HepG2 (cell line): Measurements from ENCODE around the gene BZW1. TPM values are rescaled to one million over a fixed set of nuclear protein-coding genes. Genes with fewer than 3 reads are reported as not detected.

Source experiments
- GZF1 ChIP-seq: sonication (generic); formaldehyde crosslinking; IDR thresholded peaks from 2 replicates; pipeline ENCODE4 v1.5.1; 2020; ENCODE audit warnings: mild to moderate bottlenecking, missing genetic modification reagents
- HIVEP1 ChIP-seq: sonication (generic); formaldehyde crosslinking; IDR thresholded peaks from 2 replicates; pipeline ENCODE4 v1.4.0; 2020; ENCODE audit warnings: mild to moderate bottlenecking, missing genetic modification reagents
- MAFK ChIP-seq, 2 experiments: IDR thresholded peaks in 1 of 2; conservative IDR thresholded peaks in 1 of 2; 2 replicates each; pipeline ENCODE4 v1.6.1; 2011; ENCODE audit warnings: improper control_type of control experiment in 2 of 2, low read length in 2 of 2
- PAX8 ChIP-seq: sonication (generic); formaldehyde crosslinking; IDR thresholded peaks from 2 replicates; pipeline ENCODE4 v1.8.0; 2022; ENCODE audit warnings: mild to moderate bottlenecking, missing genetic modification reagents, borderline replicate concordance
- SP2 ChIP-seq: sonication (generic); formaldehyde crosslinking; IDR thresholded peaks from 2 replicates; pipeline ENCODE4 v1.5.1; 2020; ENCODE audit warnings: mild to moderate bottlenecking, missing genetic modification reagents
- ZMYM4 ChIP-seq: sonication (generic); formaldehyde crosslinking; IDR thresholded peaks from 2 replicates; pipeline ENCODE4 v1.8.1; 2023; ENCODE audit warnings: mild to moderate bottlenecking, missing genetic modification reagents
- ZNF382 ChIP-seq: sonication (generic); formaldehyde crosslinking; IDR thresholded peaks from 2 replicates; pipeline ENCODE4 v1.5.0; 2020; ENCODE audit warnings: missing genetic modification reagents, mild to moderate bottlenecking, borderline replicate concordance
- ZNF432 ChIP-seq: sonication (generic); formaldehyde crosslinking; IDR thresholded peaks from 2 replicates; pipeline ENCODE4 v1.5.0; 2020; ENCODE audit warnings: missing genetic modification reagents, mild to moderate bottlenecking, borderline replicate concordance
- ZNF616 ChIP-seq: sonication (generic); formaldehyde crosslinking; IDR thresholded peaks from 2 replicates; pipeline ENCODE4 v1.5.0; 2020; ENCODE audit warnings: low read depth, mild to moderate bottlenecking, missing genetic modification reagents
- polyA plus RNA-seq, 8 experiments: library from polyadenylated mRNA; depleted of rRNA in 3 of 8; stranded (reverse) in 7 of 8; unstranded in 1 of 8; fragments of >200 nt; fragmentation: Illumina TruSeq in 4 of 8; extraction: Trizol in 4 of 8; gene quantifications; 2 replicates each; pipeline versions ENCODE4 v1.2.1 to v1.2.3, GENCODE V29; 2011 to 2016; ENCODE audit warnings: low read depth in 4 of 8, missing spikeins in 1 of 8, mixed read lengths in 1 of 8; ENCODE audit not compliant: insufficient read depth in 1 of 8
- total RNA-seq, 5 experiments: library from RNA; depleted of rRNA; stranded (reverse); fragments of >200 nt; fragmentation: Illumina TruSeq; extraction: Trizol; gene quantifications; 2 replicates each; pipeline ENCODE4 v1.2.3, GENCODE V29; 2016; ENCODE audit warnings: low read depth in 1 of 5
- TF ChIP-seq, protein P1 (sequence below): IDR thresholded peaks from 2 replicates; pipeline ENCODE4 v1.6.1; 2016; ENCODE audit warnings: low read depth
- TF ChIP-seq, protein P2 (sequence below), 2 experiments: IDR thresholded peaks; 2 replicates each; pipeline ENCODE4 v1.6.1; 2011 to 2012; ENCODE audit warnings: low read length in 2 of 2, borderline replicate concordance in 1 of 2, low read depth in 1 of 2, mild to moderate bottlenecking in 1 of 2, moderate library complexity in 1 of 2
- TF ChIP-seq, protein P3 (sequence below): sonication (generic); formaldehyde crosslinking; IDR thresholded peaks from 2 replicates; pipeline ENCODE4; 2020; ENCODE audit warnings: missing genetic modification reagents, mild to moderate bottlenecking, borderline replicate concordance
- TF ChIP-seq, protein P4 (sequence below): sonication (generic); formaldehyde crosslinking; IDR thresholded peaks from 2 replicates; pipeline ENCODE4 v1.8.1; 2023; ENCODE audit warnings: mild to moderate bottlenecking, inconsistent platforms, moderate library complexity, missing genetic modification reagents, borderline replicate concordance
- TF ChIP-seq, protein P5 (sequence below): IDR thresholded peaks from 2 replicates; pipeline ENCODE4 v1.6.1; 2012; ENCODE audit warnings: low read length, improper control_type of control experiment

BZW1 gene
- total and polyA plus RNA-seq, 2 of the 13 experiments (the other 11 are each of a cell fraction or from before 2014, with no cell fraction given), result 106 to 384 TPM

DNA sequence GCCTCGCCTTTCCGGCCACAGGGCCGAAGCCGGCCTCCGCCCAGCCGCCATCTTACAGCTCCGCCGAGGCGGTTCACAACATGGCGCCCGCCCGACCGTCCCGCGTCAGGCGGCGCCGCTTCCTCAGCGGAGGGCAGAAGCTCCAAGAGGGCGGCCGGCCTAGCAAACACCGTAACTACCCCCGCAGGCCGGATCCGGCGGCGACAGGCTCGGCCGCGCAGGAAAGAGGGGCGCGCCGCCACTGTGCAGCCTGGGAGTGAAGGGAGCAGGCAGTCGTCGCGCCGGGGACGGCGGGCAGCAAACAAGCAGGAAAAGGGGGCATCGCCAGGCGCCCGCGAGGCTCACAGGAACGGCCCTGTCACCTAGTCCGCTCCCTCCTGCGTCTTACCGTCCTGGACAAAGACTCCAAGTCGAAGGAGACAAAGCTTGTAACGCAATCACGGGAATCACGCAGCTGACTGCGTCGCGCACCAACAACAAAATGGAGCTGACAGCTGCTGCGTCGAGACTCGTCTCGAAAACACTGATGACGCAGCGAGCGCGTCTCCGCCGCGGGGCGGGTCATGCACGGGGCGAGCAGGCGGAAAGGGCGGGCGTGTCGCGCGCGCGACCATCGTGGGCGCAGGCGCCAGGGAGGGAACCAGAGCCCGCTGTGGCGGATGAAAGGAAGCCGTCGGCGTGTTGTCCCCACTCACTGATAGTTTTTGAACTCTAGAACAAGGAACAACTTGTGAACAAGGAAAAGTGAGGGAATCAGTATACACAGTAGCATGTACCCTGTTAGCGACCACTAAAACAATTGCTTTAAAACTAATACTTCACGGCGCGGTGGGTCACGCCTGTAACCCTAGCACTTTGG lies 52.7 kb downstream of the BZW1 start, which contains the start of gene CLK1 (continued):
- TF ChIP-seq SP2 (CRISPR knock-in tag) (peak; percentile 54), MAFK (conservative IDR thresholded peaks at IDR 0.05 in 1 of 2, IDR thresholded peaks at IDR 0.05 in 1 of 2; ENCODE audit: low read length in 2 of 2) (peak; percentile 31 to 36; a peak in 2 of 4 replicates), GZF1 (CRISPR knock-in tag) (peak; percentile 69), ZNF432 (CRISPR knock-in tag) (0 out of 2 replicates have a peak, but pooled peaks have one; percentile 74), ZNF616 (CRISPR knock-in tag) (peak; percentile 95), PAX8 (CRISPR knock-in tag) (peak; percentile 88; the same call in 1 of the 2 replicates), HIVEP1 (peak; percentile 97), ZMYM4 (CRISPR knock-in tag) (peak; percentile 94), ZNF382 (CRISPR knock-in tag) (no peak)
- TF ChIP-seq, protein P1, sequence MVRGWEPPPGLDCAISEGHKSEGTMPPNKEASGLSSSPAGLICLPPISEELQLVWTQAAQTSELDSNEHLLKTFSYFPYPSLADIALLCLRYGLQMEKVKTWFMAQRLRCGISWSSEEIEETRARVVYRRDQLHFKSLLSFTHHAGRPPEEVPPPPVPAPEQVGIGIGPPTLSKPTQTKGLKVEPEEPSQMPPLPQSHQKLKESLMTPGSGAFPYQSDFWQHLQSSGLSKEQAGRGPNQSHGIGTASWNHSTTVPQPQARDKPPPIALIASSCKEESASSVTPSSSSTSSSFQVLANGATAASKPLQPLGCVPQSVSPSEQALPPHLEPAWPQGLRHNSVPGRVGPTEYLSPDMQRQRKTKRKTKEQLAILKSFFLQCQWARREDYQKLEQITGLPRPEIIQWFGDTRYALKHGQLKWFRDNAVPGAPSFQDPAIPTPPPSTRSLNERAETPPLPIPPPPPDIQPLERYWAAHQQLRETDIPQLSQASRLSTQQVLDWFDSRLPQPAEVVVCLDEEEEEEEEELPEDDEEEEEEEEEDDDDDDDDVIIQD (CRISPR knock-in tag), result peak; percentile 92
- TF ChIP-seq, protein P2, sequence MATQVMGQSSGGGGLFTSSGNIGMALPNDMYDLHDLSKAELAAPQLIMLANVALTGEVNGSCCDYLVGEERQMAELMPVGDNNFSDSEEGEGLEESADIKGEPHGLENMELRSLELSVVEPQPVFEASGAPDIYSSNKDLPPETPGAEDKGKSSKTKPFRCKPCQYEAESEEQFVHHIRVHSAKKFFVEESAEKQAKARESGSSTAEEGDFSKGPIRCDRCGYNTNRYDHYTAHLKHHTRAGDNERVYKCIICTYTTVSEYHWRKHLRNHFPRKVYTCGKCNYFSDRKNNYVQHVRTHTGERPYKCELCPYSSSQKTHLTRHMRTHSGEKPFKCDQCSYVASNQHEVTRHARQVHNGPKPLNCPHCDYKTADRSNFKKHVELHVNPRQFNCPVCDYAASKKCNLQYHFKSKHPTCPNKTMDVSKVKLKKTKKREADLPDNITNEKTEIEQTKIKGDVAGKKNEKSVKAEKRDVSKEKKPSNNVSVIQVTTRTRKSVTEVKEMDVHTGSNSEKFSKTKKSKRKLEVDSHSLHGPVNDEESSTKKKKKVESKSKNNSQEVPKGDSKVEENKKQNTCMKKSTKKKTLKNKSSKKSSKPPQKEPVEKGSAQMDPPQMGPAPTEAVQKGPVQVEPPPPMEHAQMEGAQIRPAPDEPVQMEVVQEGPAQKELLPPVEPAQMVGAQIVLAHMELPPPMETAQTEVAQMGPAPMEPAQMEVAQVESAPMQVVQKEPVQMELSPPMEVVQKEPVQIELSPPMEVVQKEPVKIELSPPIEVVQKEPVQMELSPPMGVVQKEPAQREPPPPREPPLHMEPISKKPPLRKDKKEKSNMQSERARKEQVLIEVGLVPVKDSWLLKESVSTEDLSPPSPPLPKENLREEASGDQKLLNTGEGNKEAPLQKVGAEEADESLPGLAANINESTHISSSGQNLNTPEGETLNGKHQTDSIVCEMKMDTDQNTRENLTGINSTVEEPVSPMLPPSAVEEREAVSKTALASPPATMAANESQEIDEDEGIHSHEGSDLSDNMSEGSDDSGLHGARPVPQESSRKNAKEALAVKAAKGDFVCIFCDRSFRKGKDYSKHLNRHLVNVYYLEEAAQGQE (IDR thresholded peaks at IDR 0.05; ENCODE audit: borderline replicate concordance in 1 of 2, low read depth in 1 of 2, low read length in 2 of 2), result peak in 1 of 2 experiments; percentile 52; a peak in 2 of 4 replicates
- TF ChIP-seq, protein P3, sequence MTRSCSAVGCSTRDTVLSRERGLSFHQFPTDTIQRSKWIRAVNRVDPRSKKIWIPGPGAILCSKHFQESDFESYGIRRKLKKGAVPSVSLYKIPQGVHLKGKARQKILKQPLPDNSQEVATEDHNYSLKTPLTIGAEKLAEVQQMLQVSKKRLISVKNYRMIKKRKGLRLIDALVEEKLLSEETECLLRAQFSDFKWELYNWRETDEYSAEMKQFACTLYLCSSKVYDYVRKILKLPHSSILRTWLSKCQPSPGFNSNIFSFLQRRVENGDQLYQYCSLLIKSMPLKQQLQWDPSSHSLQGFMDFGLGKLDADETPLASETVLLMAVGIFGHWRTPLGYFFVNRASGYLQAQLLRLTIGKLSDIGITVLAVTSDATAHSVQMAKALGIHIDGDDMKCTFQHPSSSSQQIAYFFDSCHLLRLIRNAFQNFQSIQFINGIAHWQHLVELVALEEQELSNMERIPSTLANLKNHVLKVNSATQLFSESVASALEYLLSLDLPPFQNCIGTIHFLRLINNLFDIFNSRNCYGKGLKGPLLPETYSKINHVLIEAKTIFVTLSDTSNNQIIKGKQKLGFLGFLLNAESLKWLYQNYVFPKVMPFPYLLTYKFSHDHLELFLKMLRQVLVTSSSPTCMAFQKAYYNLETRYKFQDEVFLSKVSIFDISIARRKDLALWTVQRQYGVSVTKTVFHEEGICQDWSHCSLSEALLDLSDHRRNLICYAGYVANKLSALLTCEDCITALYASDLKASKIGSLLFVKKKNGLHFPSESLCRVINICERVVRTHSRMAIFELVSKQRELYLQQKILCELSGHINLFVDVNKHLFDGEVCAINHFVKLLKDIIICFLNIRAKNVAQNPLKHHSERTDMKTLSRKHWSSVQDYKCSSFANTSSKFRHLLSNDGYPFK, result peak; percentile 97
- TF ChIP-seq, protein P4, sequence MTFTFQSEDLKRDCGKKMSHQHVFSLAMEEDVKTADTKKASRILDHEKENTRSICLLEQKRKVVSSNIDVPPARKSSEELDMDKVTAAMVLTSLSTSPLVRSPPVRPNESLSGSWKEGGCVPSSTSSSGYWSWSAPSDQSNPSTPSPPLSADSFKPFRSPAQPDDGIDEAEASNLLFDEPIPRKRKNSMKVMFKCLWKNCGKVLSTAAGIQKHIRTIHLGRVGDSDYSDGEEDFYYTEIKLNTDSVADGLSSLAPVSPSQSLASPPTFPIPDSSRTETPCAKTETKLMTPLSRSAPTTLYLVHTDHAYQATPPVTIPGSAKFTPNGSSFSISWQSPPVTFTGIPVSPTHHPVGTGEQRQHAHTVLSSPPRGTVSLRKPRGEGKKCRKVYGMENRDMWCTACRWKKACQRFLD, result peak; percentile 92
- TF ChIP-seq, protein P5, sequence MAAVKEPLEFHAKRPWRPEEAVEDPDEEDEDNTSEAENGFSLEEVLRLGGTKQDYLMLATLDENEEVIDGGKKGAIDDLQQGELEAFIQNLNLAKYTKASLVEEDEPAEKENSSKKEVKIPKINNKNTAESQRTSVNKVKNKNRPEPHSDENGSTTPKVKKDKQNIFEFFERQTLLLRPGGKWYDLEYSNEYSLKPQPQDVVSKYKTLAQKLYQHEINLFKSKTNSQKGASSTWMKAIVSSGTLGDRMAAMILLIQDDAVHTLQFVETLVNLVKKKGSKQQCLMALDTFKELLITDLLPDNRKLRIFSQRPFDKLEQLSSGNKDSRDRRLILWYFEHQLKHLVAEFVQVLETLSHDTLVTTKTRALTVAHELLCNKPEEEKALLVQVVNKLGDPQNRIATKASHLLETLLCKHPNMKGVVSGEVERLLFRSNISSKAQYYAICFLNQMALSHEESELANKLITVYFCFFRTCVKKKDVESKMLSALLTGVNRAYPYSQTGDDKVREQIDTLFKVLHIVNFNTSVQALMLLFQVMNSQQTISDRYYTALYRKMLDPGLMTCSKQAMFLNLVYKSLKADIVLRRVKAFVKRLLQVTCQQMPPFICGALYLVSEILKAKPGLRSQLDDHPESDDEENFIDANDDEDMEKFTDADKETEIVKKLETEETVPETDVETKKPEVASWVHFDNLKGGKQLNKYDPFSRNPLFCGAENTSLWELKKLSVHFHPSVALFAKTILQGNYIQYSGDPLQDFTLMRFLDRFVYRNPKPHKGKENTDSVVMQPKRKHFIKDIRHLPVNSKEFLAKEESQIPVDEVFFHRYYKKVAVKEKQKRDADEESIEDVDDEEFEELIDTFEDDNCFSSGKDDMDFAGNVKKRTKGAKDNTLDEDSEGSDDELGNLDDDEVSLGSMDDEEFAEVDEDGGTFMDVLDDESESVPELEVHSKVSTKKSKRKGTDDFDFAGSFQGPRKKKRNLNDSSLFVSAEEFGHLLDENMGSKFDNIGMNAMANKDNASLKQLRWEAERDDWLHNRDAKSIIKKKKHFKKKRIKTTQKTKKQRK, result no peak
